ENCODE measurements around the gene FHIP2A. TPM values are rescaled to one million over a fixed set of nuclear protein-coding genes. Genes with fewer than 3 reads are reported as not detected.

FHIP2A gene
- total RNA-seq, 1 experiment from 2014 or later = 24.8 TPM

GRCh38 chr10:114795039-114795438 is 26.5 kb upstream of the FHIP2A start:
- no peak overlapping the region for H3K4me3 ChIP-seq
- H3K36me3 ChIP-seq = no peaks in the 10 kb centered on the region
- H3K27ac ChIP-seq = no peak overlapping the region
- H3K9me3 ChIP-seq (replicated peaks) = no peaks in the 10 kb centered on the region
- DNase-seq (ENCODE audit: low read depth in 1 of 2, low spot score in 2 of 2) = no peak
- H3K4me1 ChIP-seq (replicated peaks) = no peaks in the 10 kb centered on the region
- H3K27me3 ChIP-seq (replicated peaks) = no peaks in the 10 kb centered on the region

DNA sequence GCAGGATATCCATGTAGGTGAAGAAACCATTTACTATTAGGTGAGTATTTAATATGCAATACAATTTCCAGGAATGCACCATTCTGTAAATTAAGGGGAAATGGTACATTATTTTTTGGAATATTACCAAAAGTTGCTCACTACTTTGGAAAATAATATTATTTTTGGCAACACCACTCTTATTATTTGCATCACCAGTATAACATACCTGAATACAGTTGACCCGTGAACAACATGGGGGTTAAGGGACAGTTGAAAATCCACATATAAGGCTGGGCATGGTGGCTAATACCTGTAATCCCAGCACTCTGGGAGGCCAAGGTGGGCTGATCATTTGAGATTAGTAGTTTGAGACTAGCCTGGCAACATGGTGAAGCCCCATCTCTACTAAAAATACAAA is 21.2 kb upstream of the FHIP2A start:
- H3K4me3 ChIP-seq = no peak overlapping the region
- no peaks in the 10 kb centered on the region for H3K9me3 ChIP-seq (replicated peaks)
- peaks cover 13% of the 10 kb centered on the region for H3K4me1 ChIP-seq (replicated peaks)
- no peak overlapping the region for H3K27ac ChIP-seq
- H3K36me3 ChIP-seq = no peaks in the 10 kb centered on the region
- no peaks in the 10 kb centered on the region for H3K27me3 ChIP-seq (replicated peaks)
- no peak for DNase-seq (ENCODE audit: low read depth in 1 of 2, low spot score in 2 of 2)

DNA sequence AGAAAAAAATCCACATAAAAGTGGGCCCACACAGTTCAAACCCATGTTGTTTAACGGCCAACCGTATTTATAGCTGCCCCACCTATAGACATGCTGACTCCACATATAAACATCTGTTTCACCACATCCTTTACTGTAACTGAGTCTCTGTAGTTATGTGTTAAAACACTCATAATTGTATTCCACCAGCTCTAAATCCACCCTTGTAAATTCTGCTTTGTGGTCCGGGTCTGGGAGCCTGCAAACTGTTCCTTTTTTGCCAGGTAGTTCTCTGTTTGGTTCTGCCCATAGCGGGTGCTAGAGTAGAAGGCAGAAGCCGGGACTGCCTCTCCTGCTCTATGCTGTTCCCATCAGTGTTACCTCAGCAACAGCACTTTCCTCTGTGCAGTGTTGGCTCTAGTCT is 20.2 kb upstream of the FHIP2A start:
- no peak for DNase-seq (ENCODE audit: low read depth in 1 of 2, low spot score in 2 of 2)
- H3K36me3 ChIP-seq = no peaks in the 10 kb centered on the region
- no peaks in the 10 kb centered on the region for H3K9me3 ChIP-seq (replicated peaks)
- no peak overlapping the region for H3K4me3 ChIP-seq
- H3K4me1 ChIP-seq (replicated peaks) = peaks cover 13% of the 10 kb centered on the region
- H3K27me3 ChIP-seq (replicated peaks) = no peaks in the 10 kb centered on the region
- peak overlapping the region; percentile 41 for H3K27ac ChIP-seq

DNA sequence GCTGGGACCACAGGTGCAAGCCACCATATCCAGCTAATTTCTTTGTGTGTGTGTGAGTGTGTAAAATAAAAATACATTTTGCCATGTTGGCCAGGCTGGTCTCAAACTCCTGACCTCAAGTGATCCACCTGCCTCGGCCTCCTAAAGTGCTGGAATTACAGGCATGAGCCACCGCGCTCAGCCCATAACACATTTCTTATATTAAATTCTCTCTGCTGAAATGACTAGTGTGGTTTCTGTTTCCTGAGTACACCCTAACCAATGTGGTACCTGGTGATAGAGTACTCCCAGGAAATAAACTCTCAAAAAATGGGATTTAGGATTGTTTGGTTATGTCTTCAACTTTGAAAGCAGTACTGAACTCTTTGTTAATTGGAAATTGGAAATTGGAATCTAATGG is 19.4 kb upstream of the FHIP2A start:
- Histone ChIP-seq H3K27me3 (replicated peaks) (no peaks in the 10 kb centered on the region), H3K9me3 (replicated peaks) (no peaks in the 10 kb centered on the region), H3K4me1 (replicated peaks) (peaks cover 13% of the 10 kb centered on the region), H3K27ac (no peak overlapping the region), H3K36me3 (no peaks in the 10 kb centered on the region), H3K4me3 (no peak overlapping the region)
- no peak for DNase-seq (ENCODE audit: low read depth in 1 of 2, low spot score in 2 of 2)

- no peak overlapping the region for H3K4me3 ChIP-seq
- no peaks in the 10 kb centered on the region for H3K27me3 ChIP-seq (replicated peaks)
- DNase-seq (ENCODE audit: low read depth in 1 of 2, low spot score in 2 of 2) = no peak
- no peaks in the 10 kb centered on the region for H3K4me1 ChIP-seq (replicated peaks)
- H3K27ac ChIP-seq = no peak overlapping the region
- H3K9me3 ChIP-seq (replicated peaks) = no peaks in the 10 kb centered on the region
- no peaks in the 10 kb centered on the region; the same call in 1 of the 2 replicates for H3K36me3 ChIP-seq
These were observed 14.8 kb upstream of the FHIP2A start for GRCh38 chr10:114806562-114807391.

DNA sequence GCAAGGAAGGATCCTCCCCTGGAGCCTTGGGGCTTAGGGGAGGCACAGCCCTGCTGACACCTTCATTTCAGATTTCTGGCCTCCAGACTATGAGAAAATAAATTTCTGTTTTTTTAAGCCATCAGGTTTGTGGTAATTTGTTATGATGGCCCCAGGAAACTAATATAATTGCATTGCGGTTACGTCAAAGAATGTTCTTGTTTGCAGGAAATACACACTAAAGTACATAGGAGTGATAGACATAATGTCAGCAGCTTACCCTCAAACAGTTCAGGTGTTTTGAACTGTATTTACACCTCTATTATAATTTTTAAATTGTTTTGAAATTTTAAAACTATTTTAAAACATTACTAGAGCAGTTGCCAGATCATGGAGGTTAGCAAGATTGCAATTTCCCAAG is 12.6 kb upstream of the FHIP2A start:
- H3K27ac ChIP-seq = no peak overlapping the region
- no peaks in the 10 kb centered on the region for H3K9me3 ChIP-seq (replicated peaks)
- no peak overlapping the region for H3K4me3 ChIP-seq
- no peaks in the 10 kb centered on the region for H3K4me1 ChIP-seq (replicated peaks)
- no peaks in the 10 kb centered on the region for H3K27me3 ChIP-seq (replicated peaks)
- no peaks in the 10 kb centered on the region; the same call in 1 of the 2 replicates for H3K36me3 ChIP-seq
- DNase-seq (ENCODE audit: low read depth in 1 of 2, low spot score in 2 of 2) = no peak

GRCh38 chr10:114810926-114811325 is 10.7 kb upstream of the FHIP2A start:
- H3K4me1 ChIP-seq (replicated peaks) = peaks cover under 1% of the 10 kb centered on the region; the same call in 1 of the 2 replicates
- no peak for DNase-seq (ENCODE audit: low read depth in 1 of 2, low spot score in 2 of 2)
- H3K4me3 ChIP-seq = no peak overlapping the region
- no peaks in the 10 kb centered on the region for H3K9me3 ChIP-seq (replicated peaks)
- H3K27me3 ChIP-seq (replicated peaks) = no peaks in the 10 kb centered on the region
- no peak overlapping the region for H3K27ac ChIP-seq
- no peaks in the 10 kb centered on the region; the same call in 1 of the 2 replicates for H3K36me3 ChIP-seq

DNA sequence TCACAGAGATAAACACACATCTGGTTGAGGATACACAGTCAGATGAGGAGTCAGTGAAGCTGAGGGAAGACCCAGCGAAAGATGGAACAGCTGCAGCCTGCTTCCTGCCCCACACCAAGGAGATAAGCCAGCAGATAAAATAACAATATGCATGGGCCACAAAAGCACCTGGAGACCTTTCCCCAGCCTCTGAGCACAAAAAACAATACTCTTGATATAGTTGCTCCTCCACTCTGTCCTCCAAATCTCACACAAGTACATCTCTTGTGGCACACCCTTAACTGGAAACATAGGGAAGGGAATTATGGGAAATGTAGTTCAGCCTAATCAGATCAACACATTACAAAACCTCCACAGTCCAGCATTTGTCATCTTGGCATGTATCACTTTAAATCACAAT is 9.7 kb upstream of the FHIP2A start:
- DNase-seq (ENCODE audit: low read depth in 1 of 2, low spot score in 2 of 2) = no peak
- Histone ChIP-seq H3K27me3 (replicated peaks) (no peaks in the 10 kb centered on the region), H3K27ac (no peak overlapping the region), H3K36me3 (no peaks in the 10 kb centered on the region; the same call in 1 of the 2 replicates), H3K9me3 (replicated peaks) (no peaks in the 10 kb centered on the region), H3K4me1 (replicated peaks) (peaks cover 4% of the 10 kb centered on the region; the same call in 1 of the 2 replicates), H3K4me3 (no peak overlapping the region)

DNA sequence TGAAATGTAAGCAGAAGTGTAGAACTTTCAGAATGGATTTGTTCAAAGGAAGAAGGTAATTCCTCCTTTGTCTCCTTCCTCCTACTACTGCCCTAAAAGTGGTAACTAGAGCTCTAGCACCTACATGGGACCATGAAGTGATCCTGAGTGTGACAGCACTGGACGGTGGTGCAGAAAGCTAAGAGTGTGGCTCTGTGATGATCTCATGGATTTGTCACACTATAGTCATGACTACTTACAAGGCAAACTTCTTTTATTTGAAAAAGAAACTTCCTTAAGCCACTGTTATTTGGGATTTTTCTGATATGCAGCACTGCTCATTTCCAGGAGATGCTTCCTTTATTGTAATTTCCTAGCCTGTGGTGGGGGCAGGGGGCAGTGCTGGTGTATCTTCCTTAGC is 5.8 kb upstream of the FHIP2A start:
- DNase-seq (ENCODE audit: low read depth in 1 of 2, low spot score in 2 of 2) = no peak
- no peak overlapping the region for H3K4me3 ChIP-seq
- H3K27ac ChIP-seq = no peak overlapping the region
- H3K9me3 ChIP-seq (replicated peaks) = no peaks in the 10 kb centered on the region
- no peaks in the 10 kb centered on the region for H3K36me3 ChIP-seq
- H3K4me1 ChIP-seq (replicated peaks) = peaks cover 5% of the 10 kb centered on the region; the same call in 1 of the 2 replicates
- no peaks in the 10 kb centered on the region for H3K27me3 ChIP-seq (replicated peaks)

GRCh38 chr10:114816308-114816707 is 5.3 kb upstream of the FHIP2A start:
- DNase-seq (ENCODE audit: low read depth in 1 of 2, low spot score in 2 of 2) = no peak
- Histone ChIP-seq H3K4me3 (no peak overlapping the region), H3K4me1 (replicated peaks) (peaks cover 7% of the 10 kb centered on the region), H3K27me3 (replicated peaks) (no peaks in the 10 kb centered on the region), H3K36me3 (no peaks in the 10 kb centered on the region), H3K9me3 (replicated peaks) (no peaks in the 10 kb centered on the region), H3K27ac (no peak overlapping the region)

DNA sequence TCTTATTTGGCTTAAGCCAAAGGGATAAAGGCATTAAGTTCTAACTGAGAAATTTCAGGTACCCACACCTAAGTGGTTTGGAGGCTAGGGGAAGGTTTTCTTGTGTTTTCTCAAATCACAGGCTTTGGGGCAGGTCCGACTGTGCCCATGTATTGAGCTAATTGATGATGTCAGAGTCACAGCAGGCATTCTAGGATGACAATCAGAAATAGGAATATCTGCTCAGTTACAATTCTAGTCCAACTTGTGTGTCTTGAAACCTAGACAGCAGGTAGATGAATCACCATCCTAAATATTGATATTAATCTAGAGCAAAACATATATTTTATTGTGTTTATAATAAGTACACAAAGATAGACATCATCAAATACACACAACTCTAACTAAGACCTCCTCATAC is 2.3 kb upstream of the FHIP2A start:
- Histone ChIP-seq H3K4me3 (no peak overlapping the region), H3K27me3 (replicated peaks) (no peaks in the 10 kb centered on the region)

GRCh38 chr10:114821915-114822443 is 399 bp downstream of the FHIP2A start:
- Histone ChIP-seq H3K4me1 (replicated peaks) (peaks cover 36% of the 10 kb centered on the region), H3K36me3 (peaks cover 17% of the 10 kb centered on the region), H3K9me3 (replicated peaks) (no peaks in the 10 kb centered on the region), H3K27ac (peak overlapping the region; percentile 92), H3K4me3 (peak overlapping the region; percentile 97), H3K27me3 (replicated peaks) (no peaks in the 10 kb centered on the region)
- peak in 1 of 2 experiments; percentile 49 for DNase-seq (ENCODE audit: low read depth in 1 of 2, low spot score in 2 of 2)

More for the DNA sequence above, 2.3 kb upstream of the FHIP2A start:
- no peak for DNase-seq (ENCODE audit: low read depth in 1 of 2, low spot score in 2 of 2)
- Histone ChIP-seq H3K36me3 (peaks cover 14% of the 10 kb centered on the region), H3K4me1 (replicated peaks) (peaks cover 15% of the 10 kb centered on the region), H3K27ac (no peak overlapping the region), H3K9me3 (replicated peaks) (no peaks in the 10 kb centered on the region)

DNA sequence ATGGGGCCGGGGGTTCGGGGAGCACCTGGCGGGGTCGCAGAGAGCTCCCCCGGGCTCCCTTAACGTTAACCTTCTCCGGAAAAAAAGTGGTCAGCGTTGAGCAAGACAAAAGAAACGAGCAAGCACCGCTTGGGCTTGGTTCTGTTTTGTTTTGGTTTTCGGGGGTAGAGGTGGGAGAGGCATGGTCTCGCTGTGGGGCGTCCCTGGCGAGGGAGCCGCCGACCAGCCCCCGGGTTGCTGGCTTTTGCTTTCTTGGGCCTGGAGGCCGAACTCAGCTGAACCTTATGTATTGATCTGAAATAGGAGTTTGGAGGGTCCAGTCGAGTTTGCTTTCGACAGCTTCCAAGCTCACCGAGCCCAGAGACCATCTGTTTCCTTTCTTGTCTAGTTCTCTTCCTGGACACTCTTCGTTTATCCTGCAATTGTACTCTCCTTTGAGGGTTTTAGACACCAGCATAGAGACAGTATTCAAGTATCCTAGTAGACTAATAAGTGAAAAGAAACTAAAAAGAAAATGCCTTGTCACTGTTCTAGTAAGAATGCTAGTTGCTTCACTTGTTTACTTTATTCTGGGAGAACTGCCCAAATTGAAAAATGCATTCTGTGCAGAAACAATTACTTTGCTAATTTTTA is 980 bp downstream of the FHIP2A start:
- H3K36me3 ChIP-seq = peaks cover 17% of the 10 kb centered on the region
- peak overlapping the region; percentile 92 for H3K27ac ChIP-seq
- H3K4me3 ChIP-seq = peak overlapping the region; percentile 97
- no peaks in the 10 kb centered on the region for H3K27me3 ChIP-seq (replicated peaks)
- no peaks in the 10 kb centered on the region for H3K9me3 ChIP-seq (replicated peaks)
- peaks cover 39% of the 10 kb centered on the region for H3K4me1 ChIP-seq (replicated peaks)
- DNase-seq (ENCODE audit: low read depth in 1 of 2, low spot score in 2 of 2) = peak in 1 of 2 experiments; percentile 73

GRCh38 chr10:114823077-114823463 is 1.5 kb downstream of the FHIP2A start:
- Histone ChIP-seq H3K36me3 (peaks cover 17% of the 10 kb centered on the region), H3K4me3 (peak overlapping the region; percentile 97), H3K9me3 (replicated peaks) (no peaks in the 10 kb centered on the region), H3K4me1 (replicated peaks) (peaks cover 39% of the 10 kb centered on the region), H3K27me3 (replicated peaks) (no peaks in the 10 kb centered on the region), H3K27ac (peak overlapping the region; percentile 92)
- DNase-seq (ENCODE audit: low read depth in 1 of 2, low spot score in 2 of 2) = no peak
